ENCODE results near the gene PCBD2. TPM values are rescaled to one million over a fixed set of nuclear protein-coding genes. Genes with fewer than 3 reads are reported as not detected.

Gene PCBD2
- total and polyA plus RNA-seq, 8 donors, result 5.0 to 9.1 (median 7.3) TPM

- TF ChIP-seq CTCF (IDR thresholded peaks at IDR 0.05), result no peak
- DNase-seq, result peak; percentile 82 to 96 (median 88)
- peak; percentile 94 to 98 (median 98) for ATAC-seq
- WGBS, 2 donors, result 3 to 4% methylated on average over 63 to 79 of the region's 79 CpGs
- Histone ChIP-seq H3K4me3 (peak within 1 kb of the TSS; percentile 68 to 92 (median 79)), H3K27me3 (no peaks in the 10 kb centered on the region), H3K27ac (peak within 1 kb of the TSS; percentile 82 to 93 (median 88)), H3K36me3 (no peaks in the 10 kb centered on the region), H3K4me1 (peaks cover 0 to 10% (median 6%) of the 10 kb centered on the region in 3 donors), H3K9me3 (no peaks in the 10 kb centered on the region)
- no peak for FAIRE-seq
- intact Hi-C loops (cut with DNase I), result no loop called here
These were observed 30.7 kb upstream of the PCBD2 start, which contains the start of gene TXNDC15 for GRCh38 chr5:134873987-134874830. Gene TXNDC15, plus strand, starts transcription at chr5:134874371. Its CDS starts 57 bp downstream, at chr5:134874428.

GRCh38 chr5:134874831-134875655, 29.9 kb upstream of the PCBD2 start:
- peak; percentile 35 to 72 (median 52) for ATAC-seq
- 13 to 14% methylated on average over 20 of the region's 20 CpGs for WGBS, 2 donors
- no peaks in the 10 kb centered on the region for H3K9me3 ChIP-seq
- H3K4me3 ChIP-seq, result peak overlapping the region; percentile 68 to 92 (median 79)
- H3K27ac ChIP-seq, result peak overlapping the region; percentile 82 to 93 (median 88)
- DNase-seq, result peak in 5 of 6 donors; percentile 15 to 63 (median 34)
- TF ChIP-seq CTCF (IDR thresholded peaks at IDR 0.05), result no peak
- no peak for FAIRE-seq
- H3K27me3 ChIP-seq, result no peaks in the 10 kb centered on the region
- H3K36me3 ChIP-seq, result no peaks in the 10 kb centered on the region
- intact Hi-C loops (cut with DNase I), result no loop called here
- H3K4me1 ChIP-seq, result peaks cover 0 to 10% (median 6%) of the 10 kb centered on the region in 3 donors

- TF ChIP-seq CTCF (IDR thresholded peaks at IDR 0.05), result no peak
- H3K4me1 ChIP-seq, result peaks cover 0 to 10% (median 6%) of the 10 kb centered on the region in 3 donors
- H3K27ac ChIP-seq, result no peak overlapping the region
- ATAC-seq, result no peak
- no peak overlapping the region for H3K4me3 ChIP-seq
- FAIRE-seq, result no peak
- H3K36me3 ChIP-seq, result no peaks in the 10 kb centered on the region
- no peak for DNase-seq
- H3K9me3 ChIP-seq, result no peaks in the 10 kb centered on the region
- H3K27me3 ChIP-seq, result no peaks in the 10 kb centered on the region
- intact Hi-C loops (cut with DNase I), result no loop called here
These were observed 27.8 kb upstream of the PCBD2 start for GRCh38 chr5:134877159-134877558.

- ATAC-seq, result no peak
- peak in 4 of 6 donors; percentile 22 to 56 (median 46) for DNase-seq
- Histone ChIP-seq H3K4me1 (peaks cover 0 to 10% (median 6%) of the 10 kb centered on the region in 3 donors), H3K4me3 (no peak overlapping the region), H3K27ac (no peak overlapping the region), H3K36me3 (no peaks in the 10 kb centered on the region), H3K9me3 (no peaks in the 10 kb centered on the region), H3K27me3 (no peaks in the 10 kb centered on the region)
- FAIRE-seq, result no peak
- no peak for TF ChIP-seq CTCF (IDR thresholded peaks at IDR 0.05)
- WGBS, 2 donors, result 74 to 81% methylated on average over 3 of the region's 3 CpGs
- intact Hi-C loops (cut with DNase I), result no loop called here
These were observed 26.5 kb upstream of the PCBD2 start for GRCh38 chr5:134878403-134878802.

Data from pancreas (tissue), 10 donors.